Measurements from ENCODE around the gene EMD. TPM values are rescaled to one million over a fixed set of nuclear protein-coding genes. Genes with fewer than 3 reads are reported as not detected.

The EMD gene
- total RNA-seq, 1 experiment from 2014 or later = 49.8 TPM

DNA sequence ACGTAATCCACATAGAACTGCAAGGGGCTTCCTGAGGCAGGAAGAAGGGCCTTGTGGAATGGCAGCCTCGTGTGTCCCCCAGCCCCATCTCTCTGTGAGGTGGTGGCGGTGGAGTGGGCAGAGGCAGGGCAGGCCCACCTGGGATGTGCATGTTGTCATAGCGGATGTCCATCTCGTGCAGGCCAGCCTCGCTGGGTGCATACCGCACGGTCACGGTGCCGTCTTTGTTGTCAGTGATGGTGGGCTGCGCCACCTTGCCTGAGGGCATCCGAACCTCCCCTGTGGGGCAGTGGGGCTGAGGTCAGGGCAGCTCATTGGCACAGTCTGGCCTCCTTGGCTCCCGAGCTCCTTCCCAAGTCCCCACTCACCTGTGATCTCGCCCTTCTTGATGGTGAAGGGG, 25.1 kb upstream of the EMD start:
- DNase-seq (ENCODE audit: low spot score) = no peak
- in situ Hi-C loops (cut with HindIII; ENCODE audit: low sequenced_read_pairs) = no loop called here

DNA sequence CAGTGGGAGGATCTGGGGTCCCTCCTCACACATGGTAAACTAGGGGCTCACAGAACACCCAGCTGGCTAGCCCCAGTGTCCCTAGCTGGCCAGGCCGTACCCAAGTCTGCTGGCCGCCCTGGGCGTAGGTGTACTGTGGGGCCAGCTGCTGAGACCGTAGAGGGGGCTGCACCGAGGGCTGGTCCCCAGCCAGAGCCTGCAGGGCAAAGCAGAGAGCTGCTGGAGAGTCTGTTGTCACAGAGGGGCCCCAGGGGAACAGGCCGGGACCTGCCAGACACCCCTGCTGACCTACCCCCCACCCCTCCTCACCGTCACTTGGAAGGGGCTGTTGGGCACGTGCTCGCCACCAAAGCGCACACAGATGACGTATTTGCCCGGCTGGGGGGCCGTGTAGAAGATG, 24.6 kb upstream of the EMD start:
- in situ Hi-C loops (cut with HindIII; ENCODE audit: low sequenced_read_pairs) = no loop called here
- no peak for DNase-seq (ENCODE audit: low spot score)

DNA sequence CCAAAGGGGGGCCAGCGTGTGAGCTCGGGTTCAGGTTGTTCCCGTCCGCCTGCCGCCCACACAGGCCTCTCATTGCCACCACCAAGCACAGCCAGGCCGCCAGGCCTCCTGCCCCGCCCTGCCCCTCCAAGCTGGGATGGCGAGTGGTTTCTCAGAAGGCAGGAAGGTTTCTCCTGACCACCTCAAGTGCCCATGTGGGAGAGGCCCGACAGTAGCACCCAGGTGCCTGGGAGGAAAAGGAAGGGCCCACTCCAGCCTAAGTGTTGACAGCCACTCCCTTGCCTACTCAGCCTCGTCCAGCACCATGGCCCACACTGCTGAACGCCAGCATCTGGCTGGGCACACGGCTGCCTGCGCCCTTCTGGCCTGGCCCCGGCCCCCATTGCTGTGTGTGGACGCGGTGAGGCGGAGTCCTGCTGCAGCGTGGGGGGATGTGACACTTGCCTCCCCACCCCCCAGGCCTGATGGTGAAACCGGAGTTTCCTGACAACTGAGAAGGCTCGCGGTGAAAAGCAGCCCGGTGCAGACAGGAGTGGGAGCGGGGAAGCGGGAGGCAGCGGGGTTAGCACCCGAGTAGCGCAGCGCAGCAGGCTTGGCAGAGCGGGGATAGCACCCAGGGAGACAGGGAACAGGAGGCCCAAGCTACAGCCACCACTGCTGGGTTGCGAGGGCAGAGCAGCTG, 23.9 kb upstream of the EMD start:
- no peak for DNase-seq (ENCODE audit: low spot score)
- in situ Hi-C loops (cut with HindIII; ENCODE audit: low sequenced_read_pairs) = no loop called here

DNA sequence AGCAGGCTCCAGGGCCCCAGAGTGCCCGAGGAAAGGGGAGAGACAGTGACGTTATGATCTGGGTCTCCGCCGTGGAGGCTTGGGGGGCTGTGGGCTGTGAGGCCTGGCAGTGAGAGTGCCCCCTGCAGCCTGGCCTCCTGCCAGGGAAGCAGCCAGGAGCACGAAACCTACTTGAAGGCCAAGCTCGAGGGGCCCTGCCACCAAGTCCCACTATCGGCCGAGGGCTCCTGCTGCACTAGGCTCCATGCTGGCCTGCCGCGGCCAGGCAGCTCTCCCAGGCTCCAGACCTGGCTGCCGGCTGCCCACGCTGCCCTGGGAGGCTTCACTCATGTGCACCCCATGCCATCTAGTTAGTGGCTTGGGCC, 23.3 kb upstream of the EMD start:
- in situ Hi-C loops (cut with HindIII; ENCODE audit: low sequenced_read_pairs) = no loop called here

DNA sequence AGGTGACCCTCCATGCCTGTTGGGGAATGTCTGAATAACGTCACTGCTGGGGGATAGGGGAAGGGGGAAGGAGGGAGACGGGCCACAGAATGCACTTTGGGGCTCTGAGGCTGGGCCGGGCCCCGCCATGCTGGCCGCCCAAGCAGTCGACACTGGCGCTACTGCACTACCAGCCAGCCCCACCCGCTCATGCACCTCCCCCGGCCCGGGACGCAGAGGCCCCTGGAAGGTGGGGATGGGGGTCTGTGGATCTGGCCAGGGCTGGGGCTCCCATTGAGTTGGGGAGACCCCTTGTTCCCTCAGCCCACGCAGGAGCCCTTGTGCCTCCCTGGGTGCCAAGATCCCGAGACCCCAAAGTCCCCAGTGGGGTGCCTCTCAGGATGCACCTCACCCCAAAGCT, 22.5 kb upstream of the EMD start:
- in situ Hi-C loops (cut with HindIII; ENCODE audit: low sequenced_read_pairs) = no loop called here
- DNase-seq (ENCODE audit: low spot score) = no peak

More for the DNA sequence above, 23.3 kb upstream of the EMD start:
- no peak for DNase-seq (ENCODE audit: low spot score)

DNA sequence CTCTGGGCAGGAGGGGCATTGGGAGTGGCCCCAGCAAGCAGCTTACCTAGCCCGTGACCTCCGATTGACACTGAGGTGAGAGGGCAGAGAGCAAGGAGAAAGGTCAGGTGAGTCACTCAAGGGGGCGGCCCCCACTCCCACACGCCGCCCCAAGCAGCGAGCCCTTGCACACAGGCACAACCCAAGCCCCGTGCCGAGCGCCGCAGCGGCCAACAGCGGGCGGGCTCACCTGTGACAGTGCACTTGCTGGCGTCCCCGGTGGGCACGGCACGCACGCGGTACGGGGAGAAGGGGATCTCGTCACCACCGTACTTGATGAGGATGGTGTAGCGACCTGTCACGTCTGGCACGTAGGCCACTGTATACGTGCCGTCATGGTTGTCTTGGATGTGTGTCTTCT, 21.9 kb upstream of the EMD start:
- no peak for DNase-seq (ENCODE audit: low spot score)
- in situ Hi-C loops (cut with HindIII; ENCODE audit: low sequenced_read_pairs) = no loop called here

DNA sequence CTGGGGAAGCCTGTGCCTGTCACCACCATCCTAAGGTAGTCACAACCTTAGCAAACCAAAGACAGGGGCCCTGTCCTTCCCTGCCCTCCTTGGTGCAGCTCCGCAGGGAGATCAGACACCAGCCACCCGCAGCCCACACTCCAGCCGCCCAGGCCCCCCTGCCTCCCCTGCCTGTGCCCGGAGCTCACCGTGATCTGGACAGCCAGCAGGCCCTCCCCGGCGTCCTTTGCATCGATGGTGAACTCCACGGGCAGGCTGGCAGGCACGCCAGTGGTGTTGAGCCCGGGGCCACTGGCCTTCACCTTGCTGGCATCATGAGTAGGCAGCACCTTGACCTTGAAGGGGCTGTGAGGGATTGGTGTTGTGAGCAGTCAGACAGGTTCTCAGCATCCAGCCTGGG, 21.1 kb upstream of the EMD start:
- in situ Hi-C loops (cut with HindIII; ENCODE audit: low sequenced_read_pairs) = no loop called here
- no peak for DNase-seq (ENCODE audit: low spot score)

DNA sequence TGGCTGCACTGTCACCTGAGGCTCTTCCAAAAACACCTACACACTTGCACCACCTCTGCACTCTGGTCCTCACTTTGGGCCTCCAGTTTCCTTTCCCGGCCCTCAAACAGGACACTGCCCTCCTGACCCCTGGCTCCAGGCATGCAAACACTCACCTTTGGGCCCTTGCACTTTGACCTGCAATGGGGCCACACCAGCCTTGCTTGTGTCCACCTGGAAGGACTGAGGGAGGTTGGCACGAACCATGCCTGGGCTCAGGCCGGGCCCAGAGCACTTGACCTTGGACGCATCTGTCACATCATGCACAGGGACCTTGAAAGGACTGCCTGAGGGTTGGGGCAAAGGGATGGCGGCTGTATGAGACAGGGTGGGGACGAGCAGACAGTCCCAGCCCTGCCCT, 20.3 kb upstream of the EMD start:
- in situ Hi-C loops (cut with HindIII; ENCODE audit: low sequenced_read_pairs) = no loop called here

DNA sequence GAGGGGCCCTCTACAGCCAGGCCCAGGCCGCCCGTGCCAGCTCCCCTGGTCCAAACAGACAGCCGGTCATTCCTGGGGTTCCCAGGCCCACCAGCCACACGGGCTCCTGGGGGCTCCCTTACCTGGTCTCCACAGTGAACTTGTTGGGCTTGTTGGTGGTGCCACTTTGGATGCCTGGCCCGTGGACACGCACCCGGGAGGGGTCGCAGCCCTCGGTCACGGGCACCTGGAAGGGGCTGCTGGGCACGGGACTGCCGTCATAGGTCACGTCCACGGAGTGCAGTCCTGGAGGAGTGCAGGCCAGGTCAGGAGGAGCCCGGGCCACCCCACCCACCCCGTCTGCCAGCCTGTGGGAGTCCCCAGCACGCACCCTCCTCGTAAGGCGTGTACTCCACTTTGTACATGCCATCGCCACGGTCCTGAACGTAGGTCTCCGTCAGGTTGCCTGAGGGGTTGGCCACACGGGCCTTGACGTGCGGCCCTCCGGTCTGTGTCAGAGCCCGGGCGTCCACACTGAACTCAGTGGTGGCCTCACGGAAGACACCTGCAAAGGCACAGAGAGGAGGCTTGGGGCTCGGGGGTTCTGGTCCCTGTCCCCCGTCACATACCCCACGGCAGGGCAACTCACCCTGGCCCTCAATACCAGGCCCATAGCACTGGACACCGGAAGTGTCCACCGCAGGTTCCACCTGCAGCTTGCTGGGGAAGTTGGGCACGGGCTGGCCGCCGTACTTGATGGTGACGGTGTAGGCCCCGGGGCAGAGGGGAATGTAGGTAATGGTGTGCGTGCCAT, 19.5 kb upstream of the EMD start:
- no peak for DNase-seq (ENCODE audit: low spot score)
- in situ Hi-C loops (cut with HindIII; ENCODE audit: low sequenced_read_pairs) = no loop called here

More for the DNA sequence above, 20.3 kb upstream of the EMD start:
- DNase-seq (ENCODE audit: low spot score) = no peak

DNA sequence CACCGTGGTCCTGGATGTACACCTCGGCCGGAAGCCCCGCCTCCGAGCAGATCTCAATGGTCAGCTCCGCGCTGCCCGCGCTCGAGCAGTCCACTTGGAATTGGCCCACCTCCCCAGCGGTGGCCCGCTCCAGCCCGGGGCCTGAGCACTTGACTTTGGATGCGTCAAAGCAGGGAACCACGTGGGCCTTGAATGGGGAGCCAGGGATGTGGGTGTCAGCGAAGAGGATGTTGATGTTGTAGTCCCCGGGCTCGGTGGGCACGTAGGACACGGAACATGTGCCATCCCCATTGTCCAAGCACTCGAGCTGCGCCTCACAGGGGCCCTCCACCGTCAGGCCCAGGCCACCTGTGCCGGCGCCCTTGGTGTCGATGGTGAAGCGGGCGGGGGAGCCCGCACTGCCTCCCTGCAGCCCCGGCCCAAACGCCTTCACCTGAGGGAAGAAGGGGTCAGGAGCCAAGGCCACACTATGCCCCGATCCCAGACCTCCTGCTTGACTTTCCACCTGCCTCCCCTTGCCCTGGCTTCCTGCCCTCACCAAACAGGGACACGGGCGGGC, 18.9 kb upstream of the EMD start:
- no peak for DNase-seq (ENCODE audit: low spot score)
- in situ Hi-C loops (cut with HindIII; ENCODE audit: low sequenced_read_pairs) = no loop called here

DNA sequence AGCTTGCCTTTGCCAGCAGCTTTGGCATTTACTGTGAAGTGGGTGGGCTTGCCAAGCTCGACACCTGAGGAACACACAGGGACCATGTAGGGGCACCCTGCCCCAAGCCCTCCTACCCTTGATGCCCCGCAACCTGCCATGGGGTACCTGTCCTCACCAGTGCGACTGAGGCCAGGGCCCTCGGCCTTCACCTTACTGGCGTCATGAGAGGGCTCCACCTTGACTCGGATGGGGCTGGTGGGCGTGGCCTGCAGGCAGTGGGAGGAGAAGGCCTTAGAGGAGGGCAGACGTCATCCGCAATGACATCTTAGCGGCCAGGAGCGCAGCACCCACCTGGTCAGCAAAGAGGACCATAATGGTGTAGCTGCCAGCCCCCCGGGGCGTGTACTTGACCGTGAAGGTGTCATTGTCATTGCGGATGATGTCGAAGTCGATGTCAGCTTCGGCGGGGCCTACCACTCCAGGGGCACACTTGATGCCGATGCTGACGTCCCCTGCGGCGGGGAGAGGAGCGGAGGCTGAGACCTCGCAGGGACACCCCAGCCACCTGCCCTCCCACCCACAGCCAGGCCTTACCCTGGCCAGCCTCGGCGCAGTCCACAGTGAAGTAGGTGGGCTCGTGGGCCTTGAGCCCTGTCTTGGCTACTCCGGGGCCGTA, 16.9 kb upstream of the EMD start:
- in situ Hi-C loops (cut with HindIII; ENCODE audit: low sequenced_read_pairs) = no loop called here
- no peak for DNase-seq (ENCODE audit: low spot score)

DNA sequence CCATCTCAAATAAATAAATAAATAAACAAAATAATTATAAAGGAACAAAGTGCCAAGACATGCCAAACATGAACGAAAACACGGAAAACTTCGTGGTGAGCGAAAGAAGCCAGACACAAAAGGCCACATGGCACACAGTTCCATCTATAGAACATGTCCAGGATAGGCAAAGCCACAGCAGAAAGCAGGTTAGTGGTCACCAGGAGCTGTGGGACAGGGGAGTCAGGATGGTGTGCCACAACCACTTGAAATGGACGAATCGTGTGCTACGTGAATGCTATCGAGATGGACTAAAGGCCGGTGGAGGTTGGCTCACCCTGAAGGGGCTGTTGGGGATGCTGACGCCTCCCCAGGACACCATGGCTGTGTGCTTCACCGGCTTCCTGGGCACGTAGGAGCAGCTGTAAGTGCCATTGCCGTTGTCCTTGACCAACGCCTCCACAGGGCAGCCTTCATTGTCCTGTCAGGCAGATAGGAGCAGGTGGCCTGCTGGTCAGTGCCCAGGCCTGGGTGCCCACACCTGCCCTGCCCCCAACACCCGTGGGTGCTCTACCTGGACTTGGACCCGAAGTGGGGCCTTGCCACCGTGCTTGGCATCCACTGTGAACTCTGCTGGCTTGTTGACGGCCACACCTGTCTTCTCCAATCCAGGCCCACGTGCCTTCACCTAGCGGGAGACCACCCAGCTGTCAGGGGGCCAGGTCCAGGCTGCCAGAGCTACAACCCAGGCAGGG, 15.2 kb upstream of the EMD start:
- DNase-seq (ENCODE audit: low spot score) = no peak
- in situ Hi-C loops (cut with HindIII; ENCODE audit: low sequenced_read_pairs) = no loop called here

DNA sequence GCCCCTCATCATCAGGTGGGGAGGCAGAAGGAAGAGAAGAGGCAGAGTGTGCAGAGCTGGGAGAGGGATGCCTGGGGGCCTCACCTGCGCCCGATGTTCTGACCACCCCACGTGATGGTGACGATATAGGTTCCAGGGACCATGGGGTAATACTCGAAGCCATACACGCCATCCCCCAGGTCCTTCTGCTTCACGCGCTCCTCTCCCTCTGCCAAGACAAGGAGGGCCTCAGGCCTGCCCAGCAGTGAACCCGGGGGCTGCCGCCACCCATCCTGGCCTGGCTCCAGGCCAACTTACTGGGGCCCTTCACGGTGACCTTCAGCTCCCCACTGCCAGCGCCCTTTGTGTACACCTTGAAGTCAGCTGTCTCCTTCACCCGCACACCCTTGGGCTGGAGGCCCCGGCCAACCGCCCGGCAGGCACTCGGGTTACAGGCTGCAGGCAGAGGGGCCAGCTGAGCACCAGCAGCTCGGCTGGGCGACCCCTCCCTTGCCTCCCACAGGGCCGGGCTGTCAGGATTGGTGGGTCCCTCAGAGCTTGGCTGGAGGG, 14.0 kb upstream of the EMD start:
- DNase-seq (ENCODE audit: low spot score) = no peak
- in situ Hi-C loops (cut with HindIII; ENCODE audit: low sequenced_read_pairs) = no loop called here

DNA sequence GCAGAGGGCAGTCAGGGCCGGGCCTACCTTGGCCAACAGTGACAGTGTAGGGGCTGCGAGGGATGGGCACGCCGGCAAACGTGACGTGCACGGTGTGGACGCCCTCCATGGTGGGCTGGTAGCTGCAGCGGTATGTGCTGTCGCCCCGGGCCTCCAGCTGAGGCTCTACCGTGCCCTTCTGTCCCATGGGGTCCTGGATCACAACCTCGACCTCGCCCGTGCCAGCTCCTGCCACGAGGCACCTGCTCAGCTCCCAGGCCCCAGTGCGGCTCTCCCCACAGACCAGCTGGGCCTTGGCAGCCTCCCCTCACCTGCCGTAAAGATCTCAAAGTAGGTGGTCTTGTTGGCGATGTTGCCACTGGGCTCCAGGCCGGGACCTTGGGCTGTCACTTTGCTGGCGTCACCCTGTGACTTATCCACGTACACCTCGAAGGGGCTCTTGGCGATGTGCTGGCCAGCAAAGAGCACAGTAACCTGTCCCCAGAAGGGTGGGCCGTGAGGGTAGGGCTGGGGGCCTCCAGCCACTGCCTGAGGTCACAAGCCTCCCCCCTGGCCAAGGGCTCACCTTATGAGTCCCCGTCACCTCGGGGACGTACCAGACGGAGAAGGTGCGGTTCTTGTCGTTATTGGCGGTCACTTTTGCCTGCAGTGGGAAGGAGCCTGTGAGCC, 13.0 kb upstream of the EMD start:
- in situ Hi-C loops (cut with HindIII; ENCODE audit: low sequenced_read_pairs) = no loop called here
- DNase-seq (ENCODE audit: low spot score) = no peak

DNA sequence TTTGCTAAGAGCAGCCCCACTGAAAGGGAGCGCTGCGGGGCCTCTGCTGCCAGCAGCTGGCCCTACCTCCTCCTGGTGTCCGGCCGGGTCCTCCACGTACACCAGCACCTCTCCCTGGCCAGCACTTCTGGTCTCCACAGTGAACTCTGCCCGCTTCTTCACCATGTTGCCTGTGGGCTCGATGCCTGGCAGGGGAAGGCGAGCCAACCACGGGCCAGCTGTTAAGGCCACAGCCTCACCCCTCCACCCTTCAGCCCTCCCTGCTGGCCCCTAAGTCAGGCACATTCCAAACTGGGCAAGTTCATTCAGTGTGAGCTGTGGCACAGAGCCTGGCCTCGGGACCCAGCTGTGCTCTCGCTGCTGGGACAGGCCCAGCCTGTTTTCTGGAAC, 12.4 kb upstream of the EMD start:
- in situ Hi-C loops (cut with HindIII; ENCODE audit: low sequenced_read_pairs) = no loop called here
- DNase-seq (ENCODE audit: low spot score) = no peak

DNA sequence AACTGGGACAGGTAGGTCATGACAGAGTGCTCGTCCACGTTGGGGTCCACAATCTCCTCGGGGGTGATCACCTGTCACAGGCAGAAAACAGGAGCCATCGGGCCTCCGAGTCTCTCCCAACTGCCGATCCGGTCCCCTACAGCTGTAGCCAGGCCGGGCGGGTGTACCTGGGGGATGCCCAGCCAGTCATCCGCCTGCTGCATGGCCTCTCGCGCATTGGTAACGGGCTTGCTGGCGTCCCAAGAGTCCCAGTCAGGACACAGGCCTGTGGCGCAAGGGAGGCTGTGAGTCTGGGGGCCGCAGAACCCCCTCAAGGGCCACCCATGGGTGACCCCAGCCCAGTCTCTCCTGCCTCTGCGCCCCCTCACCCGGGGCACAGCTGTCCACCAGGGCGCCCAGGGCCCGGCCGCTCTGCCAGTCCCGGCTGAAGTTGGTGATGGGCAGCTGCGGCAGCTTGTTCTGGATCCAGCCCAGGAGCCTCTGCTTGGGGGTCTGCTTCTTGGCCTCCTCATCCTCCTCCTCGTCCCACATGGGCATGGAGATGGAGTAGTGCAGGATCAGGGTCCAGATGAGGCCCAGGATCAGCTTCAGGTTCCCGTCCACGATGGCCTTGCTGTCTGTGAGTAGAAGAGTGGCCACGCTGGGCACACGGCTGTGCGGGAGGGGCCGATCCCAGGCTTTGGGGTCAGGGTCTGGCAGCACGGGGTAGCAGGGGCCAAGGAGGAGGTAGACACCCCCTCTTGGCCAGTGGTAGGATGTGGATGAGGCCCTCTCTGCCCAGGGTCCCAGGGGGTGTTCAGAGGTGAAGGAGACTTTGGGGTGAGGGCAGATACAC, 11.4 kb upstream of the EMD start:
- in situ Hi-C loops (cut with HindIII; ENCODE audit: low sequenced_read_pairs) = no loop called here

DNA sequence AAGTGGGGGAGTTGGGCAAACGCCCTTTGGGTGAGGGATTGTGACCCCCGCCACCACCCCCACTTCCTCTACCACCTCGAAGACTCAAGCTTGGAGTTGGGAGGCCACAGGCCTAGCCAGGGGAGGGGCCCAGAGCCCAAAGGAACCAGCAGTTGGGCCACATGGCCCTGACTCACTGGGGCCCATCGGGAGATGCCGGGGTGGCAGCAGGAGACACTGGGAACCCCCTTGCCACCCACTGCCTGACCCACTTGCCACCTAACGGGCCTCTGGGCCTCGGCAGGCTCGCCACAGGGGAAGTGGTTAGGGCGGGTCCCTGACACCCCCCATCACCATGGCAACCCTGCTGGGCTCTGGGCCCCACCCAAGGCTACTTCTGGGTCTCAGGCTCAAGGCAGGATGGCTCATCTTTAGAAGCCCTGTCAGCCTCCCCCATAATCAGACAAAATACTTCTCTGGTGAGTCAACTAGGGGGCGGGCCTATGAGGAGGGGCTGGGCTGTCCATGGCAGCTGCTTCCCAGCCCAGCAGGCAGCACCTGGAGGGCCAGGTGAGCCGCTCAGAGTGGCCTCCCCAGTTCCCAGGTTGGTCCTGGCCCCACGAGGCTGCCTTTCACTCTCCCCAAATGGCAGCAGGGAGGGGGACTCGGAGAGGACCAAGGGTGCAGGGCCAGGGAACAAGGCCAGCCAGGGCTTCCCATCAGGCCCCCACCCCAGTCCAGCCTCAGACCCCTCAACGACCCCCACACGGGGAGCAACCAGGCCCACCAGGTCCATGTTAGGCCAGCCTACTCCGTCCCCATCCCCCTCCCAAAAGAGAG, 10.3 kb upstream of the EMD start:
- in situ Hi-C loops (cut with HindIII; ENCODE audit: low sequenced_read_pairs) = no loop called here
- DNase-seq (ENCODE audit: low spot score) = no peak

More for the DNA sequence above, 11.4 kb upstream of the EMD start:
- DNase-seq (ENCODE audit: low spot score) = no peak

Data from G401 (cell line).